NT2/D1 (cell line): ENCODE results near the gene CREB5.

ENCODE experiments used
- SUZ12 ChIP-seq: IDR thresholded peaks from 2 replicates; pipeline ENCODE4 v1.6.1; 2011; ENCODE audit not compliant: insufficient read length, insufficient read depth; ENCODE audit errors: extremely low read depth
- YY1 ChIP-seq: IDR thresholded peaks from 2 replicates; pipeline ENCODE4 v1.6.1; 2011; ENCODE audit not compliant: insufficient read length, insufficient read depth
- ZNF274 ChIP-seq: IDR thresholded peaks from 2 replicates; pipeline ENCODE4 v1.6.1; 2011; ENCODE audit warnings: mild to moderate bottlenecking, low read depth, low read length

DNA sequence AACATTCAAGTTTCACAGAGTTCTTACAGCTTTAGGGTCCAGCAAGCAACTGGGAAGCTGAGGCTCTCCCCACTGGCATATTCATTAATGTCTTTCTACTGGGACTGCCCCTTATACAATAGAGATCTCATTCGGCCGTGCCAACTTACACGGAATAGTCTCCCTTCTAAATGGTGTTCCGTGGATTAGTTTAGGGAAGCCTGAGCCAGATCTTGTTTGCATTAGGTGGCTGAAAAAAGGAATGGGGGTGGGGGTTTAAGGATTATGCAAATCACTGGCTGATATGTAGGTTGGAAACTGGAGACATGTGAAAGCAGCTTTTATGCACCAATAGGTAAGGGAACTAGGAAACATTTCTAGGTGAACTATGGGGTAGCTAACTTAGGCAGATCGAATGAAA lies 327.5 kb downstream of the CREB5 start:
- TF ChIP-seq ZNF274, result no peak
- TF ChIP-seq YY1, result no peak
- no peak for TF ChIP-seq SUZ12
